ENCODE results near the gene LDLRAD3. TPM values are rescaled to one million over a fixed set of nuclear protein-coding genes. Genes with fewer than 3 reads are reported as not detected.
A peak's percentile ranks its signal among the peaks of the same experiment; 100 is the strongest.

LDLRAD3 gene
- total RNA-seq, 2 donors from 2014 or later: 30.8 to 42.5 TPM

GRCh38 chr11:36090356-36091109, 146.7 kb downstream of the LDLRAD3 start:
- no peak for DNase-seq (ENCODE audit: low spot score)
- Histone ChIP-seq H3K27me3 (replicated peaks; ENCODE audit: insufficient read depth) (no peaks in the 10 kb centered on the region), H3K27ac (peak overlapping the region; percentile 20 to 27), H3K36me3 (no peaks in the 10 kb centered on the region), H3K9me3 (no peaks in the 10 kb centered on the region), H3K4me1 (replicated peaks) (no peaks in the 10 kb centered on the region), H3K4me3 (no peak overlapping the region)
- 89% methylated on average over 10 of the region's 10 CpGs for WGBS
- TF ChIP-seq POLR2AphosphoS5 (IDR thresholded peaks at IDR 0.05) (no peak), POLR2A (IDR thresholded peaks at IDR 0.05) (no peak), CTCF (IDR thresholded peaks at IDR 0.05) (no peak)
- intact Hi-C loops (cut with DNase I): no loop called here

GRCh38 chr11:36091256-36091811, 147.5 kb downstream of the LDLRAD3 start:
- Histone ChIP-seq H3K36me3 (no peaks in the 10 kb centered on the region), H3K27me3 (replicated peaks; ENCODE audit: insufficient read depth) (no peaks in the 10 kb centered on the region), H3K27ac (peak overlapping the region; percentile 20 to 27), H3K4me3 (no peak overlapping the region), H3K9me3 (no peaks in the 10 kb centered on the region), H3K4me1 (replicated peaks) (no peaks in the 10 kb centered on the region)
- TF ChIP-seq CTCF (IDR thresholded peaks at IDR 0.05): no peak
- no peak for TF ChIP-seq POLR2AphosphoS5 (IDR thresholded peaks at IDR 0.05)
- no peak for TF ChIP-seq POLR2A (IDR thresholded peaks at IDR 0.05)
- intact Hi-C loops (cut with DNase I): no loop called here
- DNase-seq (ENCODE audit: low spot score): no peak
- 42% methylated on average over 7 of the region's 7 CpGs for WGBS

GRCh38 chr11:36092314-36093030, 148.6 kb downstream of the LDLRAD3 start:
- no peaks in the 10 kb centered on the region for H3K36me3 ChIP-seq
- WGBS: 54% methylated on average over 4 of the region's 4 CpGs

GRCh38 chr11:36093548-36093947, 149.7 kb downstream of the LDLRAD3 start:
- no peaks in the 10 kb centered on the region for H3K9me3 ChIP-seq
- DNase-seq (ENCODE audit: low spot score): no peak
- no peak overlapping the region for H3K4me3 ChIP-seq
- TF ChIP-seq POLR2A (IDR thresholded peaks at IDR 0.05): no peak
- no peak for TF ChIP-seq POLR2AphosphoS5 (IDR thresholded peaks at IDR 0.05)
- no peak for TF ChIP-seq CTCF (IDR thresholded peaks at IDR 0.05)
- H3K27me3 ChIP-seq (replicated peaks; ENCODE audit: insufficient read depth): no peaks in the 10 kb centered on the region
- WGBS: 96% methylated on average over 4 of the region's 4 CpGs
- intact Hi-C loops (cut with DNase I): no loop called here
- no peaks in the 10 kb centered on the region for H3K36me3 ChIP-seq
- no peaks in the 10 kb centered on the region for H3K4me1 ChIP-seq (replicated peaks)
- no peak overlapping the region for H3K27ac ChIP-seq

More at GRCh38 chr11:36092314-36093030, 148.6 kb downstream of the LDLRAD3 start:
- Histone ChIP-seq H3K4me1 (replicated peaks) (no peaks in the 10 kb centered on the region), H3K9me3 (no peaks in the 10 kb centered on the region), H3K27ac (no peak overlapping the region), H3K4me3 (no peak overlapping the region), H3K27me3 (replicated peaks; ENCODE audit: insufficient read depth) (no peaks in the 10 kb centered on the region)
- no peak for TF ChIP-seq CTCF (IDR thresholded peaks at IDR 0.05)
- no peak for TF ChIP-seq POLR2A (IDR thresholded peaks at IDR 0.05)
- no peak for TF ChIP-seq POLR2AphosphoS5 (IDR thresholded peaks at IDR 0.05)
- intact Hi-C loops (cut with DNase I): no loop called here
- DNase-seq (ENCODE audit: low spot score): no peak

Data from prostate gland (tissue), 2 donors.